ENCODE measurements around the gene MICALL1.
"Not testable (repeated sequence)": the region's sequence is repeated elsewhere in the genome, so short reads cannot be mapped to it uniquely, and the experiment has no call there.

Gene MICALL1

GRCh38 chr22:37930270-37930951 lies 24.3 kb downstream of the MICALL1 start:
- peak; percentile 44 for DNase-seq

DNA sequence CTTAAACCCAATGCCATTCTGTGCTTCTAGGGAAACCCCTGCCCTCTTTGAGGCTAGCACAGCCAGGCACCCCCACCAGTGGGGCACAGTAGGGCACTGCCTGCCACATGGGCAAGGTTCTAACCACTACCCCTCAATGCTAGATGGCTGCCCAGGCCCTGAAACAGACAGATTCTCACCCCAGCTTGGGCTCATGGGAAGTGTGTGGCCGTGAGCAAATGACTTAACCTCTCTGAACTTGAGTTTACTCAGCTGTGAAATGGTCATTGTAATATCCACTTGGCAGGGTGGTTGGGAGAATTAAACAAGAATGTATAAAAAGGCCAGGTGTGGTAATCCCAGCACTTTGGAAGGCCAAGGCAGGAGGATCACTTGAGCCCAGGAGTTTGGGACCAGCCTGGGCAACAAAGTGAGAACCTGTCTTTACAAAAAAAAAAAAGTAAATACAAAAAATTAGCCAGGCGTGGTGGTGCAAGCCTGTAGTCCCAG lies 24.9 kb downstream of the MICALL1 start:
- peak; percentile 21 for DNase-seq

DNA sequence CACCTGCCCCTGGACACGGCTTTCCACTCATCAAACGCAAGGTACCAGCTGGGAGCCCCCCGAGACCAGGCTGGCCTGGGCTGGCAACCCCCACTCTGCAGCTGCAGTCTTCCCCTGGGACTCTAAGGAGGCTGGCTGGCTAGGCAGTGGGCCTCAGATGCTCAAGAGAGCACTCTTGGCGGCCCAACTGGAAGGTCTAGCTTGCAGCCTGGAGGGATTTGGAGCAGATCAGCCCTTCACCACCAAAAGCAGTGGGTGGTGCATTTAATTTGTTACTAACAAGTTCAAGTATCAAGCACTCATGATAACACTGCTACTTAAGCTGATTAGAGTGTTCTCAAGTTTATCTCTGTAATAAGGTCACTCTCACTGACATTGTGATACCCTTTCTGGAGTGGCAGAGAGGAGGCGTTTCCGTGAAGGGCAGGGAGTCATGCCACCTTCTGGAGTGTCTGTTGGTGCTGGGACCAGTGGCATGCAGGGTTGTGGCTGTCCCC lies 25.8 kb downstream of the MICALL1 start:
- DNase-seq: no peak

DNA sequence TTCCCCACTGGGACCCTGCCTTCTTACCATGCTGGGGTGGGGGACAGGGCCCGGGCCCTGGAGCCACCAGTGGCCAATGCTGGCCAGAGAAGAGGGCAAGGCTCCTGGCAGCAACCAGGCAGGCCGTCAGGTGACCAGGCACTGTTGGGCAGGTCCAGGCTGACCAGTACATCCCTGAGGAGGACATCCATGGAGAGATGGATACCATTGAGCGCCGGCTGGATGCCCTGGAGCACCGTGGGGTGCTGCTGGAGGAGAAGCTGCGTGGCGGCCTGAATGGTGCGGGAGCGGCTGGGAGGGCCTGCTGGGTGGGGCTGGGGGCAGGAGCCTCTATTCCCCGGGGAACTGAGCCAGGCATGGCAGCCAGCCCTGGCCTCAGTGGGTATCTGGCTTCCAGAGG lies 26.3 kb downstream of the MICALL1 start:
- no peak for DNase-seq

- no peak for DNase-seq
Measured at GRCh38 chr22:37932821-37933578, 26.9 kb downstream of the MICALL1 start.

GRCh38 chr22:37933711-37934376 lies 27.7 kb downstream of the MICALL1 start:
- DNase-seq: peak; percentile 83

DNA sequence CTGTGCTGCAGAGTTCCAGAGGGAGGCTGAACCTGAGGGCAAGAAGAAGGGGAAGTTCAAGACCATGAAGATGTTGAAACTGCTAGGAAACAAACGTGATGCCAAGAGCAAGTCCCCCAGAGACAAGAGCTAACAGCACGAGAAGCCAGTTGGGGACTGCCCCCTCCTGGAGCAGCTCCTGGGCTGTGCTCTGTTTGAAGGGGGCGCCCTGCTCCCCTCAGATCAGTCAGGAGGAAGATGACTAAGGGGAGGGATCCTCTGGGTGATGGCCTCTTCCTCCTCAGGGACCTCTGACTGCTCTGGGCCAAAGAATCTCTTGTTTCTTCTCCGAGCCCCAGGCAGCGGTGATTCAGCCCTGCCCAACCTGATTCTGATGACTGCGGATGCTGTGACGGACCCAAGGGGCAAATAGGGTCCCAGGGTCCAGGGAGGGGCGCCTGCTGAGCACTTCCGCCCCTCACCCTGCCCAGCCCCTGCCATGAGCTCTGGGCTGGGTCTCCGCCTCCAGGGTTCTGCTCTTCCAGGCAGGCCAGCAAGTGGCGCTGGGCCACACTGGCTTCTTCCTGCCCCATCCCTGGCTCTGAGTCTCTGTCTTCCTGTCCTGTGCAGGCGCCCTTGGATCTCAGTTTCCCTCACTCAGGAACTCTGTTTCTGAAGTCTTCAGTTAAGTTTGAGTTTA lies 34.7 kb downstream of the MICALL1 start:
- DNase-seq: no peak

DNA sequence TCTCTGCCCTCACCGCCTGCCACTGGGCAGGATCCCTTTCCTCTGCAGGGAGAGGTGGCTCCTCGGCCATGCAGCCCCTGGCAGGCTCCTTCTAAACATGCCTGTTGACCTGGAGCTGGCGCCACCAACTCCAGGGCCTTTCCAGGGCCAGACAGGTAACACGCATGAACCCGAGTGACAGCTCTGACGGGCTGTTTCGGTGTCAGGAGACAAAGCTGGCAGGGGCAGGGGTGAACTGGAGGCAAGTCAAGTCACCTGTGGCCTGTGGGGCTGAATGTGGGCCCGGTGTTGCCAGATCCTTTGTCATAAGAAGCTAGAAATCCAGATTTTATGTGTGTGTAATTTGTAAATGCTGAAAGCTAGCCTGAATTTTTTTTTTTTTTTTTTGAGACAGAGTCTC lies 36.0 kb downstream of the MICALL1 start:
- no peak for DNase-seq

- DNase-seq: peak; percentile 53
Measured at GRCh38 chr22:37943136-37943824, 37.2 kb downstream of the MICALL1 start.

GRCh38 chr22:37943825-37944198 lies 37.7 kb downstream of the MICALL1 start:
- no peak for DNase-seq

DNA sequence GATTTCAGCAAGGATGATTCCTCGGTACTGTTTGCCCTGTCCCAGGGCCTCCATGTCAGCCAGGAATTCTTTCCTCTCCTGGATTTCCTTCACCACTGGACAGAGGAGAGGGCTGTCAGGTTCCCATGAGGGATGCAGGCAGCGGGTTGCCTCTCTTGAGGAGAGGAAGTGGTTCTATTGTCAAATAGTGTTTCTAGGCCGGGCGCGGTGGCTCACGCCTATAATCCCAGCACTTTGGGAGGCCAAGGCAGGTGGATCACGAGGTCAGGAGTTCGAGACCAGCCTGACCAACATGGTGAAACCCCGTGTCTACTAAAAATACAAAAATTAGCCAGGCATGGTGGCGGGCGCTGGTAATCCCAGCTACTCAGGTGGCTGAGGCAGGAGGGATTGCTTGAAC lies 38.3 kb downstream of the MICALL1 start:
- not testable (repeated sequence) for DNase-seq

- DNase-seq: not testable (repeated sequence)
Measured at GRCh38 chr22:37947142-37947795, 41.2 kb downstream of the MICALL1 start.

- DNase-seq: peak; percentile 9
Measured at GRCh38 chr22:37951305-37951704, 45.2 kb downstream of the MICALL1 start.

- peak; percentile 34 for DNase-seq
Measured at GRCh38 chr22:37952629-37953028, 46.5 kb downstream of the MICALL1 start.

GRCh38 chr22:37953062-37953436 lies 47.0 kb downstream of the MICALL1 start:
- peak; percentile 58 for DNase-seq

DNA sequence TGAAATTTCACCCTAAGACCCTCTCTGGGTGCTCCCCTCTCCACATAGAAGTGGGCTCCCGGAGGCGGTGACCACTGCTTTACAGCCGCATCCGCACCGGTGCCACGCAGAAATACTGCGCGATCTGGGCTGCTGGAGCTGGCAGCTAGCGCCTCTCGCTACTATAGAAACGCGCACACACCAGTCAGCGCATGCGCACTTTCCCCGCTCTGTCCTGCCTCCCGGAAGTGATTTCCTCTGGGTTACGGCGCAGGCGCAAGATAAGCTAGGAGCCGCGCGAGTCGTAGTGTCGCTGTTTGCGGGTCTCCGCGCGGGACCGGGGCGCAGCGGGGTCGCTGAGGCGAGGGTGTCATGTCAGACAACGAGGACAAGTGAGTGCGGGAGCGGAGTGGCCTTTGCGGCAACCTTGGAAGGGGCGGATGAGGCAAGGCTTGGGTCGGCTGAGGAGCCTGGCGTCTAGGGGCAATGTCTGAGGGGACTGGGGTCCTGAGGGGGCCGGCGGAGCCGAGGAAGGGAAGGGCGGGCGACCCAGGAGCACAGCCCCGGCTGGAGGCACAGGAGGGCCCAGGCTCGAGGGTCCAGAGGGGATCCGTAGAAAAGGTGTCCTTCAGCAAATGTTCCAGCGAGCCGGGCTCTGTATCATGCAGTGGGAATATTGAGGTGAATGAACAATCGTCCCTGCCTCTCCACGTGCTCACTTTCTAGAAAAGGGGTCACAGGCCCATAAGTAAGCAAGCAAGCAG lies 47.5 kb downstream of the MICALL1 start, which contains the start of the genes C22orf23 and POLR2F:
TSS of gene C22orf23 (minus strand) at position 165 of the 743 bp plus-strand sequence. CDS start 452 bp downstream, outside the sequence.
TSS of gene POLR2F (plus strand) at position 263 of the 743 bp plus-strand sequence. CDS start at position 352, 89 bp downstream.
- peak; percentile 90 for DNase-seq

GRCh38 chr22:37954686-37955085 lies 48.6 kb downstream of the MICALL1 start:
- no peak for DNase-seq

DNA sequence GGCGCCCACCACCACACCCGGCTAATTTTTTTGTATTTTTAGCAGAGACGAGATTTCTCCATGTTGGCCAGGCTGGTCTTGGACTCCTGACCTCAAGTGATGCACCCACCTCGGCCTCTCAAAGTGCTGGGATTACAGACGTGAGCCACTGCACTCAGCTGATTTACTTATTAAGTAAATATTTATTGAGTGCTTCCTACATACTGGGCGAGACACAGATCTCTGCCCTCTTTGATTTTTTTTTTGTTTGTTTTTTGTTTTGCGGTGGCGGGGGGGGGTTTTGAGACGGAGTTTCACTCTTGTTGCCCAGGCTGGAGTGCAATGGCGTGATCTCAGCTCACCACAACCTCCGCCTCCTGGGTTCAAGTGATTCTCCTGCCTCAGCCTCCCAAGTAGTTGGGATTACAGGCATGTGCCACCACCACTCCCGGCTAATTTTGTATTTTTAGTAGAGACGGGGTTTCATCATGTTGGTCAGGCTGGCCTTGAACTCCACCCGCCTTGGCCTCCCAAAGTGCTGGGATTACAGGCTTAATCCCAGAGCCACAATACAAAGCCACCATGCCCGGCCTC lies 49.8 kb downstream of the MICALL1 start:
- peak; percentile 42 for DNase-seq

GRCh38 chr22:37957232-37957631 lies 51.1 kb downstream of the MICALL1 start:
- no peak for DNase-seq

DNA sequence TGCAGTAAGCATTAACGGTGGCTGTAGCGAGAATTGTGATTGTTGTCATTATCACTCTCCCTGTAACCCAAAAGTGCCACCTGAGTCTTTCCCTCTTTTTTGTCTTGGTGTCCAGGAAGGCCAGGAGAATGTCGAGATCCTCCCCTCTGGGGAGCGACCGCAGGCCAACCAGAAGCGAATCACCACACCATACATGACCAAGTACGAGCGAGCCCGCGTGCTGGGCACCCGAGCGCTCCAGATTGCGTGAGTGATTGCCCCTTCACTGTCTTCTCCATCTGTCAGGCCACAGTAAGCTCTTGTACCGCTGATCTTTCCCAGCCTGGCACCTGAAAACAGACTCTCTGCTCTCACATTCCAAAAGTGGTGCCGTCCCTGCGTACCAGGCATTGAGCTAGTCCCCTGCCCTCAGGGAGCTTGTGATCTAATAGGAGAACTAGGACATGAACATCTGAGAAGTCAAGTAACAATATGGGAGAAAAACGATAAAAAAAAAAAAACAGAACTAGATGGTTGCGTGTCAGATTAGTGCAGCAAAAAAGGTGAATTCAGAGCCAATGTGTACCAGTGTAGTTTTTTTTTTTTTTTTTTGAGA lies 53.2 kb downstream of the MICALL1 start:
- no peak for DNase-seq

Measured in DMS53 (cell line).